WERI-Rb-1 (cell line): Measurements from ENCODE around the gene CDSN.

ENCODE experiments used
- DNase-seq: peaks from one replicate; pipeline ENCODE4 v3.0.0-alpha.2; 2020
- H3K27ac ChIP-seq: fragments of 250-450 bp; sonication (Bioruptor Pico); 2 replicates; pipeline ENCODE4 v1.5.1; 2020; ENCODE audit warnings: mild to moderate bottlenecking, moderate library complexity
- H3K27me3 ChIP-seq: fragments of 250-450 bp; sonication (Bioruptor Pico); 2 replicates; pipeline ENCODE4 v1.5.1; 2021; ENCODE audit warnings: mild to moderate bottlenecking, low read depth, moderate library complexity; ENCODE audit not compliant: insufficient read depth, severe bottlenecking
- H3K36me3 ChIP-seq: fragments of 250-450 bp; sonication (Bioruptor Pico); 2 replicates; pipeline ENCODE4 v1.5.1; 2020; ENCODE audit warnings: mild to moderate bottlenecking, moderate library complexity
- H3K4me3 ChIP-seq: 2 replicates; pipeline ENCODE4 v1.5.1; 2011; ENCODE audit warnings: low read depth, mild to moderate bottlenecking, control low read depth, low read length
- H3K9me3 ChIP-seq: fragments of 250-450 bp; sonication (Bioruptor Pico); 2 replicates; pipeline ENCODE4 v1.5.1; 2021; ENCODE audit warnings: mild to moderate bottlenecking, moderate library complexity; ENCODE audit not compliant: severe bottlenecking
- CTCF ChIP-seq: IDR thresholded peaks from 2 replicates; pipeline ENCODE4 v1.5.1; 2011; ENCODE audit warnings: low read depth, mild to moderate bottlenecking, control low read depth, inconsistent platforms, low read length

CDSN gene

GRCh38 chr6:31157513-31158139, 37.4 kb upstream of the CDSN start, which contains the start of gene CCHCR1:
Gene CCHCR1 (minus strand): TSS chr6:31157802. CDS start chr6:31157600, 202 bp downstream.
- no peaks in the 10 kb centered on the region for H3K27me3 ChIP-seq

GRCh38 chr6:31156641-31157040, 36.4 kb upstream of the CDSN start:
- no peak for DNase-seq
- peak overlapping the region; percentile 84; the same call in 1 of the 2 replicates for H3K27ac ChIP-seq
- peaks cover 74% of the 10 kb centered on the region for H3K36me3 ChIP-seq
- H3K27me3 ChIP-seq: no peaks in the 10 kb centered on the region
- H3K4me3 ChIP-seq: no peak overlapping the region
- H3K9me3 ChIP-seq: no peaks in the 10 kb centered on the region
- no peak for TF ChIP-seq CTCF

More at GRCh38 chr6:31157513-31158139, 37.4 kb upstream of the CDSN start, which contains the start of gene CCHCR1:
- TF ChIP-seq CTCF: no peak
- H3K4me3 ChIP-seq: peak within 1 kb of the TSS; percentile 65
- H3K36me3 ChIP-seq: peaks cover 75% of the 10 kb centered on the region
- H3K27ac ChIP-seq: peak within 1 kb of the TSS; percentile 84
- no peaks in the 10 kb centered on the region for H3K9me3 ChIP-seq
- no peak for DNase-seq

- TF ChIP-seq CTCF: no peak
- DNase-seq: no peak
- no peaks in the 10 kb centered on the region for H3K9me3 ChIP-seq
- H3K27ac ChIP-seq: no peak overlapping the region
- H3K36me3 ChIP-seq: peaks cover 76% of the 10 kb centered on the region
- no peaks in the 10 kb centered on the region for H3K27me3 ChIP-seq
- H3K4me3 ChIP-seq: no peak overlapping the region
Measured at GRCh38 chr6:31154436-31154835, 34.2 kb upstream of the CDSN start.

- H3K36me3 ChIP-seq: peaks cover 82% of the 10 kb centered on the region
- no peaks in the 10 kb centered on the region for H3K27me3 ChIP-seq
- H3K27ac ChIP-seq: no peak overlapping the region
- no peak for TF ChIP-seq CTCF
- DNase-seq: no peak
- no peak overlapping the region for H3K4me3 ChIP-seq
- no peaks in the 10 kb centered on the region for H3K9me3 ChIP-seq
Measured at GRCh38 chr6:31152781-31153180, 32.5 kb upstream of the CDSN start.

GRCh38 chr6:31149827-31150447, 29.7 kb upstream of the CDSN start:
- no peaks in the 10 kb centered on the region for H3K9me3 ChIP-seq
- no peaks in the 10 kb centered on the region for H3K27me3 ChIP-seq
- no peak for TF ChIP-seq CTCF
- no peak overlapping the region for H3K27ac ChIP-seq
- peaks cover 90% of the 10 kb centered on the region for H3K36me3 ChIP-seq
- H3K4me3 ChIP-seq: no peak overlapping the region
- DNase-seq: no peak
